Stimulated activated CD8-positive, alpha-beta memory T cell treated with anti-CD3 and anti-CD28 coated beads, Interleukin-15, amount 100 ng/mL, for 1 hour (primary cell): Measurements from ENCODE around the gene VSIG10L2.

ENCODE experiments used
- DNase-seq: peaks from one replicate; pipeline ENCODE4 v3.0.0-alpha.2; 2020; ENCODE audit warnings: low read depth

The VSIG10L2 gene

DNA sequence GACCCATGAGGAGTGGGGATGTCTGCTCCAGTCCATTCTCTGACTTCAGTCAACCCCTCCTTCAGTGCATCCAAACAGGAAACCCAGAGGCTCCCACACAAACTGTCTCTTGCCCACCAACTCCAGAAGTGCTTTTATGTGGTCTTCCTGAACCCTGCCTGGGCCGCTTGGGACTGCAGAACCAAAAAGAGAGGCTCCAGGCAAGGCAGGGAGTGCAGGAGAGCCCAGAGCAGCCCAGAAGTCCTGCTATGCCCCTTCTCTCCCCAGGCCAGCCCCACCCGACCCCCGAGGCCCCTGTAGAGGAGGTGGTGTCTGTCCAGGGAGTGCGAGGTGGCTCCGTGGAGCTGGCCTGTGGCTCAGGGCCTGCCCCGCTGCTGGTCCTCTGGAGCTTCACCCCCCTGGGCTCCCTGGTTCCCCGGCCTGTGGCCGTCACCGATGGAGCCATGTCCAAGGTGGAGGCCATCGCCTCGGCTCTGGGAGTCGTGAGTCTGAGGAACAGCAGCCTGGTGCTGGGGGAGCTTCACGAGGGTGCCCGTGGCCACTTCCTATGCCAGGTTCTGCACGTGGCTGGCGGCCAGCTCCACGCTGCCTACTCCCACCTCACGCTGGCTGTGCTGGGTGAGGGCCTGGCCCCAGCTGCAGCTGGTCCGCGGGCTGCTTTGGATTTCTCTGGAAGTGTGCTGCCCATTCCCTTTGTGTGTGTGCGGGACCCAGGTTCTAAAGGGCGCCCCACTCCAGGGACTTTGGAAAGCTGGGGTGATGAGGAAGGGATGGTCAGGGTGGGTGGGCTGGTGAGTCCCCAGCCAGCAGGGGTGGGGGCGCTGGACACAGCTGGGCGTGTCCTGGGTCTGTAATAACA, 1.8 kb downstream of the VSIG10L2 start:
- no peak for DNase-seq

DNA sequence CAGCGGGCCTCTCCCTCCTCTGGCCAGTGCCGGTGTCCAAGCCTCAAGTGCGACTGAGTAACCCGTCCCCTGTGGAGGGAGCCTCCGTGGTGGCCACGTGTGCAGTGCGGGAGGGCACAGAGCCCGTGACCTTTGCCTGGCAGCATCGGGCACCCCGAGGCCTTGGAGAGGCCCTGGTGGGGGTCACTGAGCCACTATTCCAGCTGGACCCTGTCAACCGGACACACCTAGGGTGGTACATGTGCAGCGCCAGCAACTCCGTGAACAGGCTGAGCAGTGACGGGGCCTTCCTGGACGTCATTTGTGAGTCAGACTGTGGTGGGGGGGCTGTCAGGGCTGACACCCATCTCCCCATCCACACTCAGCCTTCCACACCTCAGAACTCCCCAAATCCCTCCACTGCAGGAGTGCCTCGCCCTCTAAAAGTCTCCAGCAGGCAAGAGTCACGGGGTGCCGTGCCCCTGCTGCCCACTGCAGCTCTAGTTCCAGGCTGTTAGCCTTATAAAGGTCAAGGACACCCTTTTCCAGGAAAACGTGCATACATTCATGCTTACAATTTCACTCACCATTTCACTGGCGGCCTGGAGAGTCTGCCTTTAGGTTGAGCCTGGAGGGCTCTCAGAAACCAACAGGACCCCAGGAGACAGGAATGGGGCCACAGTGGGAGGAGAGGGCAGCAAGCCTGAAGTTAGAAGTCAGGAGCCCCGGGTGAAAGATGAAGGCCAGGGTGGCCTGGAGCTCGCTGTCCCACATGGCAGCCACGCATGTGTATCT, 2.6 kb downstream of the VSIG10L2 start:
- DNase-seq, result no peak

DNA sequence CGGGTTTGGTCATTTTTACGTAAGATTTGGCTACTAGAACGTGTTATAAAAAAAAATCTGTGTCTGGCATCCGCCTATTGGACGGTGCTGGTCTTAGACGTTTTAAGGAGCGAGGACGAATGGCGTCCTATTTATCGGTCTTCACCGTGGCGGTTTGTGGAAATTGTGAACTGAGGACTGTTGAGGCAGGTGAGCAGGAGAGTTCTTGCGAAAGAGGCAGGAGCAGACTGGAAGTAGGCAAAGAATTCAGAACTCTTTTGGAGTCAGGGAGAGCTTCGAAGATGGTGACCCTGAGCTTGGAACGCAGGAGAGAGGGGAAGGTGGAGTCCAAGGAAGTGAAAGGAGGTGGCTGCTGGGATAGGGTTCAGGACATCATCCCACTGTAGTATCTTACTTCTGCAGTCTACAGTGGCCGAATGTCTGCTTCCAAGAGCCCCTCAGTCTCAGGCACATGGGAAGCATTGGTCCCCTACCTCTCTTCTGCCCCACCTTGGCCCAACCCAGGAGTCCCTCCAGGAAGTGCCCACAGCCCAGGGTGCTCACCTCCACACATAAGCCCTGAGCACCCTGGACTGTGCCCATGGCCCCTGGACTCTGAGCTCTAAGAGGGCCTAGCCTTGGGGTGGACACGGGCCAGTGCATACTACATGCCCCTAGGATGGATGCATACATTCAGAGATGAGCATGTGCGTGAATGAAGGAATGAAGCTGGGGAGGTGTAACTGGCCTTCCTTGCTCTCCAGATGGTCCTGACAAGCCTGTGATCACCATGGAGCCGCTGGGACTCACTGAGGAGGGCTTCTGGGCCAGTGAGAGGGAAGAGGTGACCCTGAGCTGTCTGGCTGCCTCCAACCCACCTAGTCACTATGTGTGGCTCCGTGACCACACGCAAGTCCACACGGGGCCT, 3.7 kb downstream of the VSIG10L2 start:
- no peak for DNase-seq

DNA sequence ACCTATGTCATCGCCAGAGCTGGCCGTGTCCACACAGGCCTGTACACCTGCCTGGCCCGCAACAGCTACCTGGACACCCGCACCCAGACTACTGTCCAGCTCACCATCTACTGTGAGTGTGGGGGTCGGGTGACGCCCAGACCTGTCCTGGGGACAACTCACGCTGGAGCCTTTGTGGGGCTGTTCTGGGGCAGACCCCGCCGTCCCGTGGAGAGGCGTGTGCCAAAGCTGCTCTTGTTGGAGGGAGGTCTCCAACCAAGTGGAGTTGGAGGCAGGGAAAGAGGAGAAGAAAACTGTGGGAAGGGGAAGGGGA, 4.3 kb downstream of the VSIG10L2 start:
- DNase-seq, result no peak

DNA sequence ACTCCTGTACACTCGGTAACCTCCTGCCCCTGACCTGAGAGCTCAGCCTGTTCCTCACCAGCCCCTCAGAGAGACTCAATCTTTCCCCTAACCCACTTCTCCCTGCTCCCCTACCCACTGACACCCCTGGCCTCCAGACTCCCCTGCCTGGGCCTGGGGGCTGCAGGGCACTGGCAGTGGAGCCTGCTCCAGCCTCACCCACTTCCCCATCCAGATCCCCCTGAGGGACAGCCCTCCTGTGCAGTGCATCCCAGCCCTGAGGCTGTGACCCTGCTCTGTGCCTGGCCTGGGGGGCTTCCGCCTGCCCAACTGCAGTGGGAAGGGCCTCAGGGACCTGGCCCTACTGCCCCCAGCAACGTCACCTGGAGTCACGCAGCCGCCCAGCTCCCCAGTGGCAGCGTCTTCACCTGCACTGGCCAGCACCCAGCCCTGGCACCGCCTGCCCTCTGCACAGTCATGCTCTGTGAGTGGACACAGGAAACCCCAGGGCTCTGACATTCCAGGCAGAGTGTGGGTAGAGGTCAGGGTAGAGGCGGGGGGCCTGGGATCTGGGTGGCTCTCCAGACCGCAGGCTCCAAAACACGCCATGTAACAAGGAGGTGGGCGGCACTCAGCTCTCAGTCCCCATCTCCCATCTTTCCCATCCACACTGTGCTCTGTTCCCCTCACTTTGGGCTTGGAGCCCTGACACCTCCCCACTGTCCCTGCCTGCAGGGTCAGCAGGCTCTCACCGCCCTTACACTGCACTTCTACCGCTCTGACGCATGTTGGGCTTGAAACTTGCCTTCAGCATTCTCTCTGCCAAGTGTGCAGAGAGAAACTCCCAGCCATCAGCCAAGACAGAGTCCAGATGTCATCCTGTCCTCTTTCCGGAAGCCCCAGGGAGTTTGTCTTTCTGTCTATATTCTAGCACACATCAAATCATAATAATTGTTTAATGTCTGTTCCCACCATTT, 5.1 kb downstream of the VSIG10L2 start:
- no peak for DNase-seq

DNA sequence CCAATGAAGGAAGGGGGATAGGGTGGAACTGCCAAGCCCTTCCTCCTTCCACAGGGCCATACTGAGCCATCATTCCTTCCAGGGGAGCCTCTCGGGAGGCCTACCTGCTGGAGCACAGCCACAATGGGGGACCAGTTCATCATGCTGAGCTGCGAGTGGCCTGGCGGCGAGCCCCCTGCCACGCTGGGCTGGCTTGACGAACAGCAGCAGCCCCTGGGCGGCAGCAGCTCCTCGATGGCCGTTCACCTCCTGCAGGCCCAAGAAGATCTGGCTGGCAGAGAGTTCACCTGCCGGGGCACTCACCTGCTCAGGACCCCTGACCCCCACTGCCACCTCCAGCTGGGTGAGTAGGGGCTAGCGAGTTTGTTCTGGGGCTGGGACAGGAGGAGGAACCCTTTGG, 5.9 kb downstream of the VSIG10L2 start:
- no peak for DNase-seq

DNA sequence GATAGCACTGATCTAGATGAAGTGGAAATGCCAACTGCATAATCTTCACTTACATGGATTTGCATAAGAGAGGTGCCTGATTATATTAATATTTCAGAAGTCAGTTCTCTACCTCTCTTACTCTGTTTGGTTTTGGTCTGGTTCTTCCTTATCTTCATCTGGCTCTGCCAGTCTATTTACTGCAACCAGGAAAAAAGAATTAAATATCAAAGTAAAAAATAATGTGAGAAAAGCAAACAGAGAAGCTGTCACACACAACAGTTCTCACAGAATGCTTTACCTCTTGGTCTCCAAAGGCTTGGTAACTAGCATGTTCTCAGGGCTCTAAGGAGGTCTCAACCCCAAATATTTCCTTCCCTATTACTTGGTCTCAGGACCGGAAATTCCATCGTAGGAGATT, 6.7 kb downstream of the VSIG10L2 start:
- DNase-seq, result no peak

DNA sequence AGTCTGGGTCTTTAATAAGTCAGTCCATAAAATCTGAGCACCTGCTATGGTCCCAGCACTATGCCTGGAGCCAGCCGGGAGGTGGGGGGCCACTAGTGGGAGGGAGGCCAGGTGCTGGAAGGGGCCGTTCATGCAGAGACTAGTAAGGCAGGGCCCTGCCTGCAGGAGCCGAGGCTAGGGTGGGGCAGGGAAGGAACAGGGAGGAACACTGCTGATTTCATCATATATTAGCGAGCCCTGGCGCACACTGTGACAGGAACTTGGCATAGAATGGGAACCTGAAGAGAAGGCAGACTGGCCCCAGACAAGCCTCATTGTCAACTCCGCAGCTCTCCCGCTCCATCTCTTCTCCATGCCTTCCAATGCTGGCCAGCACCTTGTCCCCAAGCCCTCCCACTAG, 7.1 kb downstream of the VSIG10L2 start:
- no peak for DNase-seq

DNA sequence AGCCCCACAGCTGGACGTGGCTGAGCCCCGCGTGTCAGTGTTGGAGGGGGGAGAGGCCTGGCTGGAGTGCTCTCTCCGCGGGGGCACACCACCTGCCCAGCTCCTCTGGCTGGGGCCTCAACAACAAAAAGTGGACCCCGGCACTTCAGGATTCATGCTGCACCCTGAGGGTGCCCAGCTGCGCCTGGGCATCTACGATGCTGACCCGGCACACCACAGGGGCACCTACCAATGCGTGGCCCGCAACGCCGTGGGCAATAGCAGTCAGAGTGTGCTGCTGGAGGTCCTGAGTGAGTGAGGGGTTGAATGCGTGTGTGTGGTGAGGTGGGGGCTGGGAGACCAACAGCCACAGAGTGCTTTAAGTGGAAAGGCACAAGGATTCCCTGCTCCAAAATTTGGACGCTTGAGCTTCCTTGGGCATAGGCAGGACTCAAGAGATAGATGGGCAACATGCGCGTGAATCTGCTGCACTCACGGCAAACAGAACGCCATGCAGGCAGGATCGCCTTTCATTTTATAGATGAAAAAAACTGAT, 7.6 kb downstream of the VSIG10L2 start:
- no peak for DNase-seq

DNA sequence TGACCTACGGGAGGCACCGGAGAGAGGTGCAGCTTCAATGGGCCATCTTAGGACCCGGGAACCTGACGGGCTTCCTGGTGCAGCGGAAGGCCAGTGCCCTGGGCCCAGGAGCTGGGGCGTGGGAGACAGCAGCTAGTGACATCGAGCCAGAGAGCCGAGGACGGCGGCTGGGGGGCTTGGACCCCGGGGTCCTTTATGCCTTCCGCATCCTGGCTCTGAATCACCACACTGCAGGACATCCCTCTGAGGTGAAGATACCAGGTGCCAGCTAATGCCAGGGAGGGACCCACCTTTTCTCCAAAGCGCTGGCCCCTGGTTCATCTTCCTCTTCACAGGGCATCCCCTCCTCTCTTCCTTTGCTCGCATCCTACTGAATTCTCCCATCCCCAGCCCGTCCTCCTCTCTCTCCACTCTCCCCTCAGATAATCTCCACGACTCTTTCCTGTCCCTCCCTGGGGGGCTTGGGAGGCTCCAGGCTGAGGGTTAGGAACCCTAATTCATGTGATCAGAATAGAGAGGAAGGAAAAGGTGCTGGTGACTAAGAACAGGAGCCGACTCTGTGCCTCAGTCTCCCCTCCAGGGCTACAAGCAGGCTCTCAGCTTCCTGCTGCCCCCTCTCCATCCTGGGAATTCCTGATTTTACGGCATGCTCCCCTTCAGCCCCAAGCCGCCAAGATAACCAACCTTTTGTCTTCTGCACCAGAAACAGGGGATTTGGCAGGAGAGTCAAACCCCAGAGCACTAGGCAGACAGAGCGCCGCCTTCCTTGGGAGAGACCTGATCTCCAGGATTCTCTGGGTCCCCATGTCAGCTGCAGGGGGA, 8.5 kb downstream of the VSIG10L2 start:
- DNase-seq, result no peak

DNA sequence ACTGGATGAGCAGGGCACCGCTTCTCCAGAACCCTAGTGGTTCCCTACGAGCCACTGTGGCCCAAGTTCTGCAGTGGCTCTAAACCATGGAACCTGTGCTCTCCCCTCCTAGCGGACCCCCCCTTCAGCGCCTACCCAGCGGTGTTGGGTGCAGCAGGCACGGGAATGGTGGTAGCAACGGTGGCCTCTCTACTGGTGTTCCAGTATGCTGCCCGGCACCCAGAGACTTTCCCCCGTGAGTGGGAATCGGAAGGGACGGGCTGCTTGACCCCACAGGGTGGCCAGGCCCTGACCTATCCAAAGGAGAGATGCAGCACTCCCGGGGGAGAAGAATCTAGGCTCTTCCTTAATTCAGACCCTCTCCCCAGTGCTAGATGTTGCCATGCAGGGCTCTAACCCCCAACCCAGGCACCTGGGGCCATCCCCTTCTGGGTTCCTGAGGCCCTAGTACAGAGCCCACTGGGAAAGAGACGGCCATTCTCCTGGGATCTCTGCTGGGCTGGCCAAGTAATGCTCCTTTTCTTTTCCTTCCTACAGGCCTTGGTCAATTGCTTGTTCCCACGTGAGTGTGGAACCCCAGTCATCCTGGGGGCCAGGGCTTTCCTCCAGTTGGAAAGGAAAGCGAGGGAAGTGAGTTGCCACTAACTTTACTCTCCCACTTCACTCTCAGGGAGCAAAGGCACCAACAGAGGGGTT, 9.2 kb downstream of the VSIG10L2 start:
- no peak for DNase-seq

DNA sequence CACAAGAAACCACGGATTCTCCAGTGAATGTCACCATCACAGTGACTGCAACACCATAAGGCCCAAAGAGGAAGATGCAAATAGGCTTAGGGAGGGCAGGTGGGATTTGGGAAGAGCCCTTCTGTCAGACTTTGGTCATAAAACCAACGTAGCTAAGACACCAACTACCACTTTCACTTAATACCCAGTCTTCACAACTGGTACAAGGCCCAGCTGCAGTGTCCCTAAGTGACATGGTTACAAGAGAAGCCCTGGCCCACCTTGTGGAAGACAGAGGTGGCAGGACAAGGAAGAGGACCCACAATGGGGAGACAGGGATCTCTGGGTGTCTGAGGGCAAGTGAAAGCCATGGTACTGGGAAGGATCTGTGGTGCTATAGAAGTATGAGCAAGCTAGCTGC, 10.0 kb downstream of the VSIG10L2 start:
- no peak for DNase-seq

DNA sequence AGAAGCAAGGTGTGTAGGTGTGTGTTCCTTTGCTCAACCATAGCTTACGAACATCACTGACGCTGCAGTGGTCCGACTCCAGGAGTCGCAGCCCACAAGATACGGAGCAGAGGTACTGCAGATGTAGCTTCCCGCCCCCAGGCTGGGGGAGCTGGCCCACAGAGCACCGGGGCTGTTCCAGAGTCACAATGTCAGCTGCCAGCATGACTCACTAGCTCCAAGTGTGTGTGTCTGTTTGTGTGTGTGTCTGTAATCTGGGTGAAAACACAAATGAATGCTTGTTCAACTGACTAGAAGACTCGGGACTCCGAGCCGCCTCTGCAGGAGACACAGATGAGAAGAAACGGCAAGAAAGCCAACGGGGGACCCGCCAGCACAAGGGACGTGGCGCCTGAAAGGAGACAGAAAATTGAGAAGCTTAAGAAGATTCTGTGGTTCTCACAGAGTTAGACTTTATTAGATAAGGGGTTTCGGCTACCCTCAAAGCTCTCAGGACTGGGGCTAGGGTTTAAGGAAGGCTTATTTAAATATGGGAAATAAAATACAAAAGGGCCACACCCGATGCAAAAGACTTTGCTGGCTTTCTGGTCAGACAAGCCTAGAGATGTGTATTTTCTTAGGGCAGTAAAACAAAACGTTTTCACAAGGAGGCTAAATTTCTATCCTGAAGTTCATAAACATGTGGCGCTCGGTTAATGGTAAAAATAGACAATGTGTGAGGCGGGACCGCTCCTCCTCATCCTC, 10.7 kb downstream of the VSIG10L2 start:
- no peak for DNase-seq

DNA sequence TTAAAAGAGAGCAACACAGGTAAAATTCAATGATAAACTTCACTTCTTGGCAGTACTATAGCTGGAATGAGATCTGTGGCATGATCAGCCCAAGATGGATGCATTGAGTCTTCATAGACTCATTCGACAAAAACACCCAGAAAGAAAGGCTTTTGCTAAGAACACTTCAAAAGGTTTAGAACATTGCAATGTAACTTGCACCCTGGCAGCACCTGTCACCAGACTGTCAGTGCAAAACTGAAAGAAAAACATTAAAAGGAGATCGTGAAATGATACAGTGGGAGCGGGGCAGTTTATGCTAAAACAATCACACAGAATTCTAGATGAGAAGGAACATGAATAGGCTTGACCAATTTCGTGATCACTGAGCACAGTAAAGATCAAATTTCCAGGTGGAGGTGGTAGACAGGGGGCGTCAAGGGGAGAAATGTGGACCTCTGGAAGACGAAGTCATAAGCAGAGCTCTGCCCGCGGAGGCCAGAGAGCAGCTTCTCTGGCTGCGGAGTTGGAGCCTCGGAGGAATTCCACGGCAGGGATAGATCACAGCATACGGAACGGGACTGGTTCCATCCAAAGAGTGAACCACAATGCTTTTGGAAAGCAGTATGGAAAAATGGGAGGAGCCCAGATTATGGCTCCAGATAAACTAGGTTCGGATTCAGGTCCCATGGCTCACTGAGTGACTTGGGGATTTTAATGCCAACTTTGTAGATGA, 11.9 kb downstream of the VSIG10L2 start:
- DNase-seq, result no peak

DNA sequence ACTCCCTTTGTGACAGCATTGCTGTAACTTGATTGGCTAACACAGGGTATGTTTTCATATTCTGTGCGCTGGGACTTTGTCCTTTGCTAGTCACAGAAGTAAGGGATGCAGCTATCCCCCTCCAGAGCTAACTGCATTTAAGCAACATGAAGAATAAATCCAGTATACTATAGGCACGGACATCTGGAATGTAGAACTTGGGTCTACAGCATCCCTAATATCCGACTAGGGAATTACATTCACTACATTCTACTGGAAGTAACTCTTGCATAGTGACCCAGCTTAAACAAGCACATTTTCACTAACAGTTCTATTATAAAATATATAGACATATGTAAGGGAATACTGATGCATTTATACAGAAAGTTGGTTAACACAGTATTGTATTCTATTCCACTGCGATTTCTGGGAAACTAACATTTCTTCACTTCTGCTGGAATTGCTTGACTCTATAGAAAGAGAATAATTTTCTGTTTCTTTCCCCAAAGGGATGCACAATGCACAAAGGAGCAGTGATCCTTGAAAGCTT, 13.1 kb downstream of the VSIG10L2 start:
- no peak for DNase-seq

DNA sequence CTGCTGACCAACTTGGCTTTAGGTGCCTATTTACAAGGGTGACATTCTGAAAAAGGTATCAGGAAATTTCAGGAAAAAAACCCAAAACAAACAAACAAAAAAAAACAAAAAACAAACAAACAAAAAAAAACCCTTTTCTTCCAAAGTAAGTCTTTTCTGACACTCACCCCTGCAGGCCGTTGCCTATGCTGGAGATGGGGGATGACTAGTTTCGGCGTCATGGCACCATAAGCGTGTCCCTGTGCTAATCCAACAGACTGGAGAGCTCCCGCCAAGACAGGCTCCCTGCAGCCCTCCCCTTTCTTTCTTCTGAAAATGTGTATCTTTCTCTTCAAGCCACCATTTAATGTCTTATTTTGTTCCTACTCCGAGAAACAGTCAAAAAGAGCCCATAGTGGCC, 13.7 kb downstream of the VSIG10L2 start:
- no peak for DNase-seq

DNA sequence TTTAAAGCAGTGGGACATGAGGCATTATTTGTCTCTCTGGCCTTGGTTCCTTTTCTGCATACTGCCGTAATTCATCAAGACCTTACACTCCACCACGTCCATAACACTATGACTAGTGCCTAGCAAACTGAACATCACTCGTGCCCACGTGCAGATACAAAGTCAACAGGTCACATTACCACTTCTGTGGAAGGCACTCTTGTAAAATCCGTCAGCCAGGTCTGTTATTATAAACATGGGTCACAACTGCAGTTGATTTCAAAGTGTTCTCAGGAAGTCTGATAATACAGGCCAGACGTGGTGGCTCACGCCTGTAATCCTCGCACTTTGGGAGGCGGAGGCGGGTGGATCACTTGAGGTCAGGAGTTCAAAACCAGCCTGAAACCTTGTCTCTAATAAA, 14.1 kb downstream of the VSIG10L2 start:
- no peak for DNase-seq

DNA sequence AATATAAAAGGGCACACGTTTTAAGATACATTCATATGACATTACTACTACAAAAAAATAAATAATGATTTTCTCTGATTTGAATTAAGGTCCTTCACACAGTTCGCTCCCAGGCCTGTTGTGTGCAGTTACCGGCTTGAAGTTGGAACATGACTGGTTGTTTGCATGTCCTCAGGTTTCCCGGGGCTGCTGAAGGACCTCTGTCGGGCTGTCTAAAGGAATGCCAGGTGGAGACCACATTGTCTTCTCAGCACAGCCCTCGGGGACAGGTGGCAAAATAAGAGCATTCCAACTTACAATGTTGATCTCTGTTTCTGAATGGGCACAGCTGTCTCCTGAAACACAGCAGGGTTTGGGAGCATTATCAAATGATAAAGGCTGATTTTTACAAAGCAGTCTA, 14.9 kb downstream of the VSIG10L2 start:
- DNase-seq, result no peak
